Endodermal cell (in vitro differentiated cells): Measurements from ENCODE around the gene TRPM3. TPM values are rescaled to one million over a fixed set of nuclear protein-coding genes. Genes with fewer than 3 reads are reported as not detected.
A peak's percentile ranks its signal among the peaks of the same experiment; 100 is the strongest.

ENCODE experiments used
- DNase-seq: peaks from one replicate; pipeline ENCODE4 v3.0.0-alpha.2; 2017
- H3K27ac ChIP-seq: 2 replicates; pipeline ENCODE4 v1.5.1; 2013; ENCODE audit warnings: mild to moderate bottlenecking, low read depth, low read length, moderate library complexity
- H3K27me3 ChIP-seq: 2 replicates; pipeline ENCODE4 v1.6.1; 2013; ENCODE audit warnings: mild to moderate bottlenecking, low read length, moderate library complexity; ENCODE audit not compliant: insufficient read depth, control insufficient read depth, poor library complexity, severe bottlenecking
- H3K36me3 ChIP-seq: 2 replicates; pipeline ENCODE4 v1.7.0; 2013; ENCODE audit warnings: mild to moderate bottlenecking, low read length, moderate library complexity; ENCODE audit not compliant: control insufficient read depth, insufficient read depth
- H3K4me1 ChIP-seq: one replicate; pipeline ENCODE4 v1.7.0; 2013; ENCODE audit warnings: low read length; ENCODE audit not compliant: control insufficient read depth, insufficient read depth
- H3K4me3 ChIP-seq: 2 replicates; pipeline ENCODE4 v1.5.1; 2013; ENCODE audit warnings: mild to moderate bottlenecking, low read length, moderate library complexity
- H3K9ac ChIP-seq: 2 replicates; pipeline ENCODE4 v1.6.1; 2013; ENCODE audit warnings: mild to moderate bottlenecking, low read length, moderate library complexity; ENCODE audit not compliant: poor library complexity, severe bottlenecking; ENCODE audit errors: extremely low read depth
- H3K9me3 ChIP-seq: 2 replicates; pipeline ENCODE4 v1.6.1; 2013; ENCODE audit warnings: mild to moderate bottlenecking, low read length, moderate library complexity; ENCODE audit not compliant: control insufficient read depth
- H3K27ac Mint-ChIP-seq: 2 replicates; pipeline ENCODE4 v1.8.0; 2020; ENCODE audit warnings: mixed read lengths
- H3K27me3 Mint-ChIP-seq: 2 replicates; pipeline ENCODE4 v1.8.0; 2021; ENCODE audit warnings: mild to moderate bottlenecking, mixed read lengths; ENCODE audit not compliant: insufficient read depth
- H3K36me3 Mint-ChIP-seq: 2 replicates; pipeline ENCODE4 v1.8.0; 2020; ENCODE audit warnings: low read depth, mixed read lengths
- H3K4me1 Mint-ChIP-seq: 2 replicates; pipeline ENCODE4 v1.8.0; 2020; ENCODE audit warnings: mixed read lengths
- H3K4me3 Mint-ChIP-seq: 2 replicates; pipeline ENCODE4 v1.8.0; 2020; ENCODE audit warnings: mild to moderate bottlenecking, moderate library complexity, mixed read lengths
- H3K9me3 Mint-ChIP-seq: 2 replicates; pipeline ENCODE4 v1.8.0; 2020; ENCODE audit warnings: mild to moderate bottlenecking, mixed read lengths
- CTCF ChIP-seq: fragments of 200-600 bp; sonication (generic); conservative IDR thresholded peaks from 2 replicates; pipeline ENCODE4 v1.5.0; 2021; ENCODE audit warnings: antibody characterized with exemption, mild to moderate bottlenecking
- WGBS, 2 experiments: methylation state at CpG; one replicate each; pipeline versions ENCODE4 v1.1.5 to v1.1.7; 2013; ENCODE audit warnings: missing lambda C conversion rate in 2 of 2, mixed read lengths in 1 of 2; ENCODE audit not compliant: insufficient coverage in 1 of 2, insufficient read length in 1 of 2; 5-methylcytosine and 5-hydroxymethylcytosine counted together
- total RNA-seq, 2 donors: library from RNA; stranded (reverse); fragmentation: NEBNext Ultra II Directional in 1 of 2; extraction: Animal tissue kit (Norgen Biotek cat#: 25700) in 1 of 2; gene quantifications; 2 replicates in 1 of 2; 3 replicates in 1 of 2; pipeline ENCODE4 v1.2.1, GENCODE V29; 2021

TRPM3 gene
- total RNA-seq, 2 donors from 2014 or later: 1.8 to 2.5 TPM

- Histone ChIP-seq H3K9ac (no peak overlapping the region), H3K4me3 (no peak overlapping the region), H3K27me3 (no peaks in the 10 kb centered on the region), H3K27ac (no peak overlapping the region), H3K4me1 (peaks cover 13% of the 10 kb centered on the region), H3K36me3 (no peaks in the 10 kb centered on the region), H3K9me3 (no peaks in the 10 kb centered on the region)
- Mint-ChIP-seq H3K27ac (no peak overlapping the region), H3K27me3 (no peaks in the 10 kb centered on the region), H3K36me3 (no peaks in the 10 kb centered on the region), H3K4me3 (no peak overlapping the region), H3K9me3 (no peaks in the 10 kb centered on the region), H3K4me1 (peaks cover 6% of the 10 kb centered on the region)
- TF ChIP-seq CTCF: no peak
- 100% methylated on average over 1 of the region's 1 CpG; no CpG with 5 or more reads in 1 of the 2 experiments for WGBS, 2 experiments
- no peak for DNase-seq
Measured at GRCh38 chr9:70789086-70789485, 332.3 kb downstream of the TRPM3 start.

GRCh38 chr9:70784456-70784855, 337.0 kb downstream of the TRPM3 start:
- WGBS, 2 experiments: 88% methylated on average over 2 of the region's 2 CpGs; no CpG with 5 or more reads in 1 of the 2 experiments
- Histone ChIP-seq H3K27ac (no peak overlapping the region), H3K9me3 (no peaks in the 10 kb centered on the region), H3K4me3 (no peak overlapping the region), H3K27me3 (no peaks in the 10 kb centered on the region), H3K36me3 (no peaks in the 10 kb centered on the region), H3K4me1 (peaks cover 1% of the 10 kb centered on the region), H3K9ac (no peak overlapping the region)
- Mint-ChIP-seq H3K27me3 (no peaks in the 10 kb centered on the region), H3K9me3 (no peaks in the 10 kb centered on the region), H3K4me1 (no peaks in the 10 kb centered on the region), H3K4me3 (no peak overlapping the region), H3K36me3 (no peaks in the 10 kb centered on the region), H3K27ac (no peak overlapping the region)
- no peak for TF ChIP-seq CTCF
- no peak for DNase-seq

- no peaks in the 10 kb centered on the region for H3K27me3 Mint-ChIP-seq
- WGBS, 2 experiments: 70 to 81% methylated on average over 2 to 3 of the region's 3 CpGs
Measured at GRCh38 chr9:70778568-70778967, 342.9 kb downstream of the TRPM3 start.

More at GRCh38 chr9:70778568-70778967, 342.9 kb downstream of the TRPM3 start:
- Histone ChIP-seq H3K27ac (no peak overlapping the region), H3K9me3 (no peaks in the 10 kb centered on the region), H3K9ac (no peak overlapping the region), H3K27me3 (no peaks in the 10 kb centered on the region), H3K4me1 (no peaks in the 10 kb centered on the region), H3K4me3 (peak overlapping the region; percentile 7), H3K36me3 (no peaks in the 10 kb centered on the region)
- Mint-ChIP-seq H3K36me3 (no peaks in the 10 kb centered on the region), H3K27ac (peak overlapping the region; percentile 20), H3K4me1 (peaks cover 9% of the 10 kb centered on the region), H3K4me3 (no peak overlapping the region), H3K9me3 (no peaks in the 10 kb centered on the region)
- no peak for DNase-seq
- TF ChIP-seq CTCF: no peak
